NCI-H187 treated with DMSO at 0.1 percent for 48 hours (cell line): Measurements from ENCODE around the gene SPPL3.
"Not testable (repeated sequence)": the region's sequence is repeated elsewhere in the genome, so short reads cannot be mapped to it uniquely, and the experiment has no call there.

Experiments
- DNase-seq: peaks from one replicate; lab custom pipeline; 2025; lab: John Stamatoyannopoulos, UW

SPPL3 gene, protein sequence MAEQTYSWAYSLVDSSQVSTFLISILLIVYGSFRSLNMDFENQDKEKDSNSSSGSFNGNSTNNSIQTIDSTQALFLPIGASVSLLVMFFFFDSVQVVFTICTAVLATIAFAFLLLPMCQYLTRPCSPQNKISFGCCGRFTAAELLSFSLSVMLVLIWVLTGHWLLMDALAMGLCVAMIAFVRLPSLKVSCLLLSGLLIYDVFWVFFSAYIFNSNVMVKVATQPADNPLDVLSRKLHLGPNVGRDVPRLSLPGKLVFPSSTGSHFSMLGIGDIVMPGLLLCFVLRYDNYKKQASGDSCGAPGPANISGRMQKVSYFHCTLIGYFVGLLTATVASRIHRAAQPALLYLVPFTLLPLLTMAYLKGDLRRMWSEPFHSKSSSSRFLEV

DNA sequence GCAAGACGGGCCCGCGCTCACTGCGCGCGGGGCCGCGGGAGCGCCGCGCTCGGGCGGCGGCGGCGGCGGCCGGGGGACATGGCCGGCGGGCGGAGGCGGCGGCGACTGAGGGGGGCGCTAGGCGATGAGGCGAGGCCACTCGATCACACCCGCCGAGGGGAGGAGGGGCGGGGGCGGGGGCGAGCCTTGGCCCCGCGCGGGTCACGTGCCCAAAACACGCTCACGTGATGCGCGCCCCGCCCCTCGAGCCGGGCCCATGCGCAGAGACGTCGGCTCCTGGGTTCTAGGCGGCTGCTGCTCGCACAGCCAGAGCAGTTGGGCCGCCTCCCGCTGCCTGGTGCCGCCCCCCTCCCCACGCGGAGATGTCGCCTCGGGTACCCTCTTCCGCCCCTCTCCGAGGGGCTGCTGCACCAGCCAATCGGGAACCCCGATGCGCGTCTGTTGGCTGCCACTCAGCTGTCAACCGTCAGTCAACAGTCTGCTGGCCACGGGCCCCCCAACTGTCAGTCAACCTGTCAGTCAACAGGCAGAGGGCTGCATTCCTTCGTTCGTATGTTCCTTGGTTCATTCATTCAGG, at the start of gene SPPL3:
Gene SPPL3 (minus strand): TSS at position 162 of the 577 bp plus-strand sequence. CDS start 491 bp downstream, outside the sequence.
- DNase-seq = peak; percentile 25

DNA sequence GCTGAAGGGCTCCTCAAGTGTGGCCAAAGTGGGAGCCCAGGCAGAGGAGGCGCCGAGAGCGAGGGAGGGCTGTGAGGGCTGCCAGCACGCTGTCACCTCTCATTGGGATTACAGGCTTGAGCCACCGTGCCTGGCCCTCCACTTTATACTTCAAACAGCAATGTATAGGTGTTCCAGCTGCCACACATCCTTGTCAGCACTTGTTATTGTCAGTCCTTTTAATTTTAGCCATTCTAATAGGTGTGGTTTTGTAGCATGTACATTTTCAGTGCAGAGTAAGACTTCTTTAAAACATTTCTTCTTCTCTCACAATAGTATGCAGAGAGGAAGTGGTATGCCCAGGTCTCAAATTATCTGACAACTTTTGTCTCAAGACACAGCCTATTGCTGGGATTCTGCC, 46.6 kb upstream of the SPPL3 start:
- no peak for DNase-seq

DNA sequence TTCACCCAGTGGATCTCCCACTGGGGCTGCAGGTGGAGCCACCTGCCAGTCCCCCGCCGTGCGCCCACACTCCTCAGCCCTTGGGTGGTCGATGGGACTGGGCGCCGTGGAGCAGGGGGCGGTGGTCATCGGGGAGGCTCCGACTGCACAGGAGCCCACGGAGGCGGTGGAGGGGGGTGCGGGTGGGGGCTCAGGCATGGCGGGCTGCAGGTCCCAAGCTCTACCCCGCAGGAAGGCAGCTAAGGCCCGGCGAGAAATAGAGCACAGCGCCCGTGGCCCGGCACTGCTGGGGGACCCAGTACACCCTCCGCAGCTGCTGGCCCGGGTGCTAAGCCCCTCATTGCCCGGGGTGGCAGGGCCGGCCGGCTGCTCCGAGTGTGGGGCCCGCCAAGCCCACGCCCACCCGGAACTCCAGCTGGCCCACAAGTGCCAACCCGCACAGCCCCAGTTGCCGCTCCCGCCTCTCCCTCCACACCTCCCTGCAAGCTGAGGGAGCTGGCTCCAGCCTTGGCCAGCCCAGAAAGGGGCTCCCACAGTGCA, 46.2 kb upstream of the SPPL3 start:
- not testable (repeated sequence) for DNase-seq

DNA sequence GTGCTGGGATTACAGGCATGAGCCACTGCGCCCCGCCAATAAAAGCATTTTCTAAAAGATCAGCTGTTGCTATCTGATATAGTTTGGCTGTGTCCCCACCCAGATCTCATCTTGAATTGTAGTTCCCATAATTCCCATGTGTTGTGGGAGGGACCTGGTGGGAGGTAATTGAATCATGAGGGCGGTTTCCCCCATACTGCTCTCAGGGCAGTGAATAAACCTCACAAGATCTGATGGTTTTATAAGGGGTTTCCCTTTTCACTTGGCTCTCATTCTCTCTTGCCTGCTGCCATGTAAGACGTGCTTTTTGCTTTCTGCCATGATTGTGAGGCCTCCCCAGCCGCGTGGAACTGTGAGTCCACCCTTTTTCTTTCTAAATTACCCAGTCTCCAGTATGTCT, 41.4 kb upstream of the SPPL3 start:
- DNase-seq = not testable (repeated sequence)

DNA sequence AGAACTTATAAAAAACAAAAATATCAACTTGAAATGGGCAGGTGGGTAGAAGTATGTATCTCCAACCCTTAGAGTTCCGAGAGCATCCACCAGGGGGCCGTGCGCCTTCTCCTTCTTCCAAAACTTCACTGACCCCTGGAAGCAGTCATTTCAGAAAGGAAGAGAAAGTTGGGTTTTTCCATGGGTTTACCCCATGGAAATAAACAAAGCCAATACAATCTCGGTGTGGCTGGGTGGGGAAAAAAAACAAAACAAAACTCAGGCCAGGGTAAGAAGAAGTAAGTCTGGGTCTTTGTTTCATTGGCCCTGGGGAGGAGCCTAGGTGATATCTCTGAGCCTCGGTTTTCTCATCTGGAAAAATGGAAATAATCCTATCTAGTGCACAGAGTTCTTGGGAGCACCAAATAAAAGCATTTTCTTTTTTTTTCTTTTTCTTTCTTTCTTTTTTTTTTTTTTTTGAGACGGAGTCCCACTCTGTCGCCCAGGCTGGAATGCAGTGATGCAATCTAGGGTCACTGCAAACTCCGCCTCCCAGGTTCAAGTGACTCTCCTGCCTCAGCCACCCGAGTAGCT, 40.6 kb upstream of the SPPL3 start:
- DNase-seq = no peak

DNA sequence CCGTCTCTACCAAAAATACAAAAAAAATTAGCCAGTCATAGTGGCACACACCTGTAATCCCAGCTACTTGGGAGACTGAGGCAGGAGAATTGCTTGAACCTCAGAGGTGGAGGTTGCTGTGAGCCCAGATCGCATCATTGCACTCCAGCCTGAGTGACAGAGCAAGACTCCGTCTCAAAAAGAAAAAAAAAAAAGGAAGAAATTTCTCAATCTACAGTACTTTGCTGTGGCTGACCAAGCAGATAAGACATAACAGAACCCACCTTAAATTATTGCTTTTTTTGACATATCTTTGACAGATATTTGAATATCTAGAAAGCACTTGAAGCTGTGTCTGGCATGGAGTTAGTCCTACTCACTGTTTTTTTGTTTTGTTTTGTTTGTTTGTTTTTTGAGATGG, 39.3 kb upstream of the SPPL3 start:
- no peak for DNase-seq

DNA sequence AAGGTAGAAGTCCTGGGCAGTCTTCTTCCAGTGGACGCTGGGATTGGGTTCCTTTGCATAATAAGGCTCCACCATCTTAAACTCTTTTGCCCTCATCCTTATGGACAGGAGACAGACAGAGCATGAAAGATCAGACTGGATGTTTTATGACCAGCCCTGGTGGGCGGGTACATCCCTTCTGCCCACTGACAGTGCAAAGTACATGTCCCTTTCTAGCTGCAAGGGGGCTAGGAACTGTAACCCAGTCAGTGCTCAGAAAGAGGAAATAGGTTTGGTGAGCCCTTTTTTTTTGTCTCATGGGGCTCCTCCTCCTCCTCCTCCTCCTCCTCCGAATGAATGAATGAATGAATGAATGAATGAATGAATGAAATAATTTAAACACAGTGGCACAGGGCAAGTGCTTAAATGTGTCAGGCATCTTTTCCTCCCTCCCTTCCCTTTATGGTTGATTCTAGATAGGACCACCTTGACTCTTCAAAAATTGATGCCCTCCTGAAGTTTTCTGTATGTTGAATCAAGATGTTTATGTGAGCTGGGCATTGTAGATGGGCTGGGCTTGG, 37.8 kb upstream of the SPPL3 start:
- DNase-seq = no peak

DNA sequence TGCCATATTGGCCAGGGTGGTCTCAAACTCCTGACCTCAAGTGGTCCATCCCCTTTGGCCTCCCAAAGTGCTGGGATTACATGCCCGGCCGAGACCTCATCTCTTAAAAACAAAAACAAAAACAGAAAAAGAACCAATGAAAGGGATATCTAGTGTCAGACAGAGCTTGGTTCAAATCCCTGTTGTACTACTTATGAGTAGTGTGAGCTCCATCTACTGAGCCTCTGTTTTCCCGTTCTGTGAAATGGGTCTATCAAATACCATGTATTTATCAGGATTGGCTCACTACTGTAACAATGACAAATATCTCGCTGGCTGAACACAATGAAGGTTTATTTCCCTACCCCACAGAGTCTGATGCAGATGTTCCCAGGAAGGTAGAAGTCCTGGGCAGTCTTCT, 37.3 kb upstream of the SPPL3 start:
- DNase-seq = no peak

DNA sequence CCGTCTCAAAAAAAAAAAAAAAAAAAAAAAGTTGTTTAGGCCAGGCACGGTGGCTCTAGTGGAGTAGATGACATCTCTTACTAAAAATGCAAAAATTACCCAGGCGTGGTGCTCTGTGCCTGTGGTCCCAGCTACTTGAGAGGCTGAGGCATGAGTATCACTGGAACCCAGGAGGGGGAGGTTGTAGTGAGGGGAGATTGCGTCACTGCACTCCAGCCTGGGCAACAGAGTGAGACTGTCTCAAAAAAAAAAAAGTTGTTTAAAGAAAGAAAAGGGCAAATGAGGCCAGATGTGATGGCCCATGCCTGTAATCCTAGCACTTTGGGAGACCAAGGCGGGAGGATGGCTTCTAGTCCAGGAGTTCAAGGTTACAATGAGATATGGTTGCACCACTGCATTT, 36.6 kb upstream of the SPPL3 start:
- DNase-seq = no peak

DNA sequence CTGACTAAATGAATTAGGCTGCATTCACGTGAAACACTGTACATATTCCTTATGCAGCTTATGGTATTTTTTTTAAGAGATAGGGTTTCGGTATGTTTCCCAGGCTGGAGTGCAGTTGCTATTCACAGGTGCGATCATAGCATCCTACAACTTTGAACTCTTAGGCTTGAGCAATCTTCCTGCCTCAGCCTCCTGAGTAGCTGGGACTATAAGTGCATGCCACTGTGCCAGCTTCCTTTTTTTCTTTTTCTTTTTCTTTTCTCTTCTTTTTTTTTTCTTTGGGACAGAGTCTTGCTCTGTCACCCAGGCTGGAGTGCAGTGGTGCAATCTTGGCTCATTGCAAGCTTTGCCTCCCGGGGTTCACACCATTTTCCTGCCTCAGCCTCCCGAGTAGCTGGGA, 35.8 kb upstream of the SPPL3 start:
- no peak for DNase-seq

DNA sequence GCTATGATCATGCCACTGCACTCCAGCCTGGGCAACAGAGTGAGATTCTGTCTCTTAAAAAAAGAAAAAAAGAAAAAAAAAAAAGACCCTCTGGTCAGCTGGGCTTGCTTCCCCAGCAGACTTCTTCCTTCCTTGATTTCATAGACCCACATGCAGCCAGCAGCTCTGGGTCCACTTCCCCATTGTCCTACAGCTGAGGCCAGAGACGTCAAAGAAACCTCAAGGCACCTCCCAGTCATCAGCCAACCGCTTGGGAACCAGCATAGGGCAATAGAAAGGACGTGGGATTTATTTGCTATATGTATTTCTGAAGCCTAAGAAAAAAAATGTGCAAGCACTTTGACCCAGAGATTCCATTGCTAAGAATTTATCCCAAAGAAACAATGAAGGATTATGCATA, 35.4 kb upstream of the SPPL3 start:
- no peak for DNase-seq

DNA sequence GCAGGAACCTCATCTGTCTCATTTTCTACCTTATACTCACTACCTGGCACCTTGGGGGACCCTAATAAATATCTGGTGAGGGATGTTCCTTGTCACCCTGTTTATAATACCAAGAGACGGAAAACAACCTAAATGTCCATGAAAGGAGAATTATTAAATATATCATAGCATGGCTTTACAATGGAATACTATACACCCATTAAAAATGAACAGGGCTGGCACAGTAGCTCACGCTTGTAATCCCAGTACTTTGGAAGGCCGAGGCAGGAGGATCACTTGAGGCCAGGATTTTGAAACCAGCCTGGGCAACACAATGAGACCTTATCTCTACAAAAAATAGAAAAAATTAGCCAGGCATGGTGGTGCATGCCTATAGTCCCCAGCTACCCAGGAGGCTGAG, 34.3 kb upstream of the SPPL3 start:
- no peak for DNase-seq

DNA sequence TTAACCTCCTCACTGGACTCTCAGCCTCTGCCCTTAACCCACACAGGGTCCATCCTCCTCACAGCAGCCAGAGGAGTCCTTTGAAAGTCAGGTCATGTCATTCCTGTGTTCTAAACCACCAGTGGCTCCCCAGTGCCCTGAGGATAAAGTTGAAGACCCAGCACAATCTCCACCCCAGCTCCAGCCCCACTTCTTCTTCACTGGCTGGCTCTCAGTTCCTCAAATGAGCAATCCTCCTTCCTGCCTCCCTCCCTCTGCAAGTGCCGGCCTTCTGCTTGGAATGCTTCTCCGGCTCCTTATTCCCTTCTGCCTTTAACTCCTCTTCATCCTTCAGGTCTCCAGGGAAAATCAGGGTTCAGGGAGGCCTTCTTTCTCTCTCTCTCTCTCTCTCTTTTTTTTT, 32.0 kb upstream of the SPPL3 start:
- DNase-seq = no peak

DNA sequence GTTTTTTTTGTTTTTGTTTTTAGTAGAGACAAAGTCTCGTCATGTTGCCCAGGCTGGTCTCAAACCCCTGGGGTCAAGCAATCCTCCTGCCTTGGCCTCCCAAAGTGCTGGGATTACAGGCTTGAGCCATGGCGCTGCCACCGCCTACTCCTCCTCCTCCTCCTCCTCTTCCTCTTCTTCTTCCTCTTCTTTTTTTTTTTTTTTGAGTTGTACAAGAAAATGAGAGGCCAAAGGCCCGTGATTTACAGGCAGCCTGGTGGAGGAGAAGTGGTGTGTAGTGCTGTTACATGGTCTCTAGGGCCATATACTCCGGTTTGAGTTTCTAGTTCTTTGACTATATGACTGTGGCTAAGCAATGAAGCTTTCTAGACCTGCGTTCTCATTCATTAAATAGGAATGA, 29.6 kb upstream of the SPPL3 start:
- no peak for DNase-seq

DNA sequence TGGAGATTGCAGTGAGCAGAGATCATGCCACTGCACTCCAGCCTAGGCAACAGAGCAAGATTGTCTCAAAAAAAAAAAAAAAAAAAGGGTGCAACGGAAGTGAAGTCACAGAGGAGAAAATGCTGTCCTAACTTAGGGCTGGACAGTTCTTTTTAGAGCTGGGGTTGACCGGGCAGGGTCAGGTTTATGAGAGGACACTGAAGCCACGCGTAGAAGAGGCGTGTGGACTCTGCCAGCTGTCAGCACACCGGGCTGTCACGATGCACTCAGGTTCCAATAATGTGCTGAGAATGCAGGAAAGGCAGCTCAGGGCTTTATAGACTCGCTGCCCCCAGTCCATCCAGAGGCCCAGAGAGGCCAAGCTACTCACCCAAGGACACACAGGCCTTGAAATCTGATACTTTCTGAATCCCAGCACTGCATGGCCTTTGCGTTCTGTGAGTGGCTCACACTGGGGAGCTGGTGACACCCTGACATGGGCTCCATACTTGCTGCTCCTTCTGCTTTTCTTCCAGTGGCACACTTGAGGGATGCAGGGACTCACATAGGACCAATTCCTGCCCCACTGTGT, 28.9 kb upstream of the SPPL3 start:
- DNase-seq = no peak

DNA sequence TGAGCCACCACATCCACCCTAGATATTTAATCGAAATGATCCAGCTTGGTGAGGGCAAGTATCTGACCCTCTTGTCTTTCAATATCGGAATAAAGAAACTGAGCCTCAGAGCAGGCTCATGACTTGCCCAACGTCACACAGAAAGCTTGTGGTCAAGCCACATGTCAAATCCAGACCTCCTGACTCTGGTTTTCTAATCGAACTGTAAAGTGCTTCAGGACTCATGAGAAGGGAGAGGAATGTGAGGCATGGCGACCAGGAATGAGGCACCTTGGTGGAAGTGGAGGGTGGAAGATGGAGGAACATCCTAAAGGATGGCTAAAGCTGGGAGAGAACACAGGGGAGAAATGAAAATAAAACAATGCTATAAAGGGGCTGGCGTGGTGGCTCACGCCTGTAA, 27.9 kb upstream of the SPPL3 start:
- DNase-seq = no peak

DNA sequence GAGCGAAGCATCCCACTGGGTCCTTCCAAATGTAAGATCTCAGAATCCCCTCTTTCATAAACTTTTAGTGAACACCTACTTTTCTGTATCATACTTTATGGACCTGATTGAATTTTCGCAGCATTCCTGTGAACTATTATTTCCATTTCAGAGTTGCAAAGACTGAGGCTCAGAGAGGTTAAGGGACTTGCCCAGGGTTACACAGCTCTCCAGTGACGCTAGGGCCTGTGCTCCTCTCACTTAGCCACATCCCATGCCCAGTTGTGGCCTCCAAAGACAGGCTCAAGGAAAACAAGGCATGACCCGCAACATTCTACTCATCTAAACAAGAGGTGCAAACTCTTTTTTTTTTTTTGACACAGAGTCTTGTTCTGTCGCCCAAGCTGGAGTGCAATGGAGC, 25.9 kb upstream of the SPPL3 start:
- no peak for DNase-seq

DNA sequence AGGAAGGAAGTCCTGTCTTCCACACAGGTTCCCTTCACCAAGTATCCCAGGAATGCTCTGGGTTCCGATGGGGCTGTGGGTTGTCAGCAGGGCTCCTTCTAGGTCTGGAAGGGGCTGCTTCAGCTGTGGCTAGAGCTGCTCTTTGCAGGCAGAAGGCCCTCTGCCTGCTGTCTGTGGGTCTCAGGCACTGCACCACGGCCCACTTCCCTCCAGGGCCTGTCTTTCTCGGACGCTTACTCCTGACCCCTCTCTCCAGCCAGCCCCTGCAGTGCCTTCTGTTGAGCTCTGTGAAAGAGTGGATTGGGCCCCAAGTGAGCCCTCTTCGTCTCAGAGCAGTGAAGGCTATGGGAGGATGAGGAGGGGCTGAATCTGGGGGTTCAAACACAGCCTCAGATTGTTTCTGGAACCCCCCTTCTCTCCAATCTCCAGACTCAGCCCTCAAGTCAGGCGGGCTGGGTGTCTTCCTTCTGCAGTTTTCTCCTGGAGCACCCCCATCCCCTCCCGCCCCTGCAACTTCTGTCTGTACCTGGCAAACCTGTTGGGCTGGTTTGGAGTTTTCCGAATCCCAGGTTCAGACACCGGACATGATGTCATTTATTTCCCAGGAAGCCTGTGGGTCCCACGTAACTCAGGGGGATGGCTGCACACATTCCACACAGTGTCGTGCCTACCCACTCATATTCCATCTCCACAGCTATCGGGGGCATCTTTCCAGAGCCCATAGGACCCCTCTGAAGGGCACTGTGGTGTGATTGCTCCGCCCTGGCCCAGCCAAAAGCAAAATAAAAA, 24.9 kb upstream of the SPPL3 start:
- no peak for DNase-seq

DNA sequence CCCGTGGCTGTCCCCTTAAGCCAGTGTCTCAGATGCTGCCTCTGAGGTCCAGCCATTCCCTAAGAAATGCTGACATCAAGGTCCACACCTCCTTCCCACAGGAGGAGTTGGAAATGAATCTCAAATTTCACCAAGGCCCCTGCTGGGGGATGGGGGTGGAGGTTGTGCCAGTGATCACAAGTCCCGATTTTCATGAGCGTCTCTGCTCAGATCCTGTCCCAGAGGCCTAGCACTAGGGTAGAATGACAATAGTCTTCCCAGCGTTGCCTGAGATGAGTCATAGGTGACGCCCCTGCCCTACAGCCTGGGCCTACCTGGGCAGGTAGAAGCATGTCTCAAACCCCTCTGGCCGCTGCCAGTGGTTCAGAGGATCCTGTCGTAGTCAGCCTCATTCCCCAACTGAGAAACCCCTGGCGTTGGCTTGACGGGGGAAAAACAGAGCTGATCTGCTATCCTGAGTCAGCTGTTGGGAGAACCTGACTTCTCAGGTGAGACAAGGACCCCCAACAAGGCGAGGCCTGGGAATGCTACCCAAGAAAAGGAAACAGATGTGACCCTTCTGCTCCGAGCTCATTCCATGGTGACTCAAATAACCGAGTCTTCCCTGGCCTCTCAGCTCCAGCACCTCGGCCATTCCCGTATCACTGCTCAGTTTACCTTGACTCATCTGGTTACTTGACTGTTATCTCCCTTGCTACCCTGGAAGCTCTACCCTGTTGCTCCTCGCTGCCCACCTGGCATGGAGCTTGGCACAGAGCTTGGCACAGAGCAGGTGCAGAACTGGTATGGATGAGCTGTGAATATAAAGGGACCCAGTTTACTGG, 21.8 kb upstream of the SPPL3 start:
- DNase-seq = no peak

DNA sequence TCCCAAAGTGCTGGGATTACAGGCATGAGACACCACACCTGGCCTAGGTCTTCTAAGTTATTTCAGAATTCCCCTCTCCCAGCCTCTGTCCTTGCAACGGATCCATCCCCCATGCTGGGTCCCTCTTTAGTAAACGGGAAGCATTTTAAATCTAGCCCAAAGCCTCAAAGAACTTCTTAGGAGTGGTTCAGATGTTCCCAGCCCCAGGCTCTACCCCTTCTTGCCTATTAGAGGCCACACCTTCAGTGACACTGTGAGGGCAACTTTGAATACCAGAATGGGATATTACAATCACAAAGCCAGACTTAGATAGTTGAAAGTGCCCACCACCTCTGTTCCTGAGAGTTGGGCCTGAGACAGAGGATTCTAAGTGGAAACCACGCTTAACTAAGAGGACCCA, 18.1 kb upstream of the SPPL3 start:
- DNase-seq = no peak

DNA sequence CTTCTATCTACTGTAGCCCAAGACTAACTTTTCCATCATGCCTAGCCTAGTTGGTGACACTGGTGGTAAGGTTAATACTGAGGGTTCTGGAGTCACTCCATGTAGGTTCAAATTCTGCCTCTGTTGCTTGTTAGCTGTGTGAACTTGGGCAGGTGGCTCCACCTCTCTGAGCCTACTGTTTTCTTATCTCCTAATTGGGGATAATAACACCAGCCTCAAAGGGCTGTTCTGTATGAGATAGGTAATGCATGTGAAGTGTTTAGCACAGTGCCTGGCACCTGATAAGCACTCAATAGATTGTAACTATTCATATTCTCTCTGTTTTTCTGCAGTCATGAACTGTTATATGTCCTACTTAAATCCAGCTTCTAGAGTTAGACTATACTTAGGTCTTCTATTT, 17.5 kb upstream of the SPPL3 start:
- no peak for DNase-seq
